Smooth muscle cell (in vitro differentiated cells): ENCODE data around the gene TRPV5. TPM values are rescaled to one million over a fixed set of nuclear protein-coding genes. Genes with fewer than 3 reads are reported as not detected.

Experiments used
- DNase-seq: peaks from one replicate; lab custom pipeline; 2025; ENCODE audit not compliant: unreplicated experiment; lab: John Stamatoyannopoulos, UW
- H2AFZ ChIP-seq: fragments of 200-600 bp; sonication (generic); 2 replicates; pipeline ENCODE4 v1.6.0; 2016; ENCODE audit warnings: antibody characterized with exemption, low read depth, mild to moderate bottlenecking
- H3F3A ChIP-seq: fragments of 200-600 bp; sonication (generic); 2 replicates; pipeline ENCODE4 v1.6.0; 2017; ENCODE audit warnings: antibody characterized with exemption, low read depth
- H3K27ac ChIP-seq: fragments of 200-600 bp; sonication (generic); 2 replicates; pipeline ENCODE4 v1.5.1; 2016; ENCODE audit warnings: low read depth, mild to moderate bottlenecking
- H3K27me3 ChIP-seq: fragments of 200-600 bp; sonication (generic); 2 replicates; pipeline ENCODE4 v1.6.1; 2016; ENCODE audit warnings: low read depth, mild to moderate bottlenecking
- H3K36me3 ChIP-seq: fragments of 200-600 bp; sonication (generic); 2 replicates; pipeline ENCODE4 v1.5.1; 2016; ENCODE audit warnings: low read depth
- H3K4me1 ChIP-seq: fragments of 200-600 bp; sonication (generic); 2 replicates; pipeline ENCODE4 v1.5.1; 2016; ENCODE audit warnings: low read depth
- H3K4me2 ChIP-seq: fragments of 200-600 bp; sonication (generic); 2 replicates; pipeline ENCODE4 v1.6.0; 2016; ENCODE audit warnings: mild to moderate bottlenecking
- H3K4me3 ChIP-seq: fragments of 200-600 bp; sonication (generic); 2 replicates; pipeline ENCODE4 v1.5.1; 2016; ENCODE audit warnings: mild to moderate bottlenecking
- H3K79me2 ChIP-seq: fragments of 200-600 bp; sonication (generic); 2 replicates; pipeline ENCODE4 v1.6.0; 2016; ENCODE audit warnings: low read depth, mild to moderate bottlenecking
- H3K9ac ChIP-seq: fragments of 200-600 bp; sonication (generic); 2 replicates; pipeline ENCODE4 v1.6.0; 2016; ENCODE audit warnings: low read depth
- H3K9me3 ChIP-seq: fragments of 200-600 bp; sonication (generic); replicated peaks from 2 replicates; pipeline ENCODE4 v1.5.1; 2016; ENCODE audit warnings: low read depth
- H4K20me1 ChIP-seq: fragments of 200-600 bp; sonication (generic); 2 replicates; pipeline ENCODE4 v1.6.0; 2016; ENCODE audit warnings: low read depth
- CTCF ChIP-seq: fragments of 200-600 bp; sonication (generic); IDR thresholded peaks from 2 replicates; pipeline ENCODE4 v1.5.1; 2017; ENCODE audit warnings: borderline replicate concordance, mild to moderate bottlenecking, antibody characterized with exemption; ENCODE audit not compliant: insufficient read depth, poor library complexity, severe bottlenecking
- WGBS: methylation state at CpG from one replicate; pipeline ENCODE4 v1.1.7; 2016; ENCODE audit warnings: low lambda C conversion rate; 5-methylcytosine and 5-hydroxymethylcytosine counted together
- polyA plus RNA-seq: library from polyadenylated mRNA; unstranded; fragments of >200 nt; fragmentation: Nextera tagmentation; extraction: Ambion mirVana; gene quantifications from 2 replicates; pipeline ENCODE4 v1.2.1, GENCODE V29; 2016
- total RNA-seq: library from RNA; depleted of rRNA; stranded (reverse); fragments of >200 nt; gene quantifications from 2 replicates; pipeline ENCODE4 v1.2.3, GENCODE V29; 2014

The TRPV5 gene
- total and polyA plus RNA-seq, 2 experiments from 2014 or later, result not detected

- 88% methylated on average over 21 of the region's 21 CpGs for WGBS
- no peak overlapping the region for H3K4me2 ChIP-seq
- peaks cover 3% of the 10 kb centered on the region for H3K9me3 ChIP-seq
- no peaks in the 10 kb centered on the region for H3K79me2 ChIP-seq
- H4K20me1 ChIP-seq, result no peaks in the 10 kb centered on the region
- no peak overlapping the region for H2AFZ ChIP-seq
- no peak overlapping the region for H3K9ac ChIP-seq
- no peaks in the 10 kb centered on the region for H3K36me3 ChIP-seq
- no peak overlapping the region for H3K27ac ChIP-seq
- H3K27me3 ChIP-seq, result peaks cover 4% of the 10 kb centered on the region
- no peaks in the 10 kb centered on the region for H3K4me1 ChIP-seq
- H3K4me3 ChIP-seq, result no peak overlapping the region
- no peaks in the 10 kb centered on the region for H3F3A ChIP-seq
- DNase-seq, result no peak
- no peak for TF ChIP-seq CTCF
Measured at GRCh38 chr7:142908921-142909890, 24.3 kb downstream of the TRPV5 start.

GRCh38 chr7:142908290-142908689 lies 25.3 kb downstream of the TRPV5 start:
- Histone ChIP-seq H3K36me3 (no peaks in the 10 kb centered on the region), H3K4me2 (no peak overlapping the region), H3K27ac (no peak overlapping the region), H3K4me3 (no peak overlapping the region), H3K4me1 (no peaks in the 10 kb centered on the region), H2AFZ (no peak overlapping the region), H3K27me3 (peaks cover 4% of the 10 kb centered on the region), H3F3A (no peaks in the 10 kb centered on the region), H4K20me1 (no peaks in the 10 kb centered on the region), H3K79me2 (no peaks in the 10 kb centered on the region), H3K9me3 (peaks cover 3% of the 10 kb centered on the region), H3K9ac (no peak overlapping the region)
- TF ChIP-seq CTCF, result no peak
- no peak for DNase-seq
- 93% methylated on average over 11 of the region's 11 CpGs for WGBS

GRCh38 chr7:142906643-142907042 lies 26.9 kb downstream of the TRPV5 start:
- no peak for DNase-seq
- Histone ChIP-seq H3K36me3 (no peaks in the 10 kb centered on the region), H3K9ac (no peak overlapping the region), H3K4me2 (no peak overlapping the region), H3K27me3 (peaks cover 4% of the 10 kb centered on the region), H3K27ac (no peak overlapping the region), H2AFZ (no peak overlapping the region), H4K20me1 (no peaks in the 10 kb centered on the region), H3K9me3 (peaks cover 3% of the 10 kb centered on the region), H3K4me3 (no peak overlapping the region), H3F3A (no peaks in the 10 kb centered on the region), H3K4me1 (no peaks in the 10 kb centered on the region), H3K79me2 (no peaks in the 10 kb centered on the region)
- 90% methylated on average over 2 of the region's 2 CpGs for WGBS
- TF ChIP-seq CTCF, result no peak
